ENCODE measurements around the gene NISCH. TPM values are rescaled to one million over a fixed set of nuclear protein-coding genes. Genes with fewer than 3 reads are reported as not detected.

The NISCH gene
- total RNA-seq, 1 donor from 2014 or later = 70.0 TPM

DNA sequence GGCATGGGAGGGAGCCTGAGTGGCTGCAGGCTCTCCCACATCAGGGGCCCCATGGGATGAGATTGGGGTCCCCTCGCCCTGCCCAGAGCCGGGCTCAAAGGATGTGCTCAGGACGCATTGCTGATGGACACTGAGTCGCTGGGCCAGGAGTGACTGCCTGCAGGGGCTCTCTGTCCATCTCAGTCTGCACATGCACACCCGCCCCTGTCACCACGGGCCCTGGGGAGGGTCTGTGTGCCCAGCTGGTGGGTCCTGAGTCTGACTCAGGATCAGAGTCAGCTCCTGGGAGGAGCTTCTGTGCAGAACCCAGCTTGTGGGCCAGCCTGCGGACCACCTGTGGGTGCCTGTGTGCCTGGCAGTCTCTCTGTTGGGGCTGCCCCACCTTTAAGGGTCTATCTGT, 57.9 kb downstream of the NISCH start:
- no peaks in the 10 kb centered on the region for H3K4me1 Mint-ChIP-seq (ENCODE audit: low read depth)
- intact Hi-C loops (cut with micrococcal nuclease) = no loop called here
- H3K27me3 Mint-ChIP-seq (ENCODE audit: low read depth) = no peaks in the 10 kb centered on the region
- H3K27ac Mint-ChIP-seq = no peak overlapping the region
- H3K9me3 Mint-ChIP-seq = no peaks in the 10 kb centered on the region
- H3K4me3 Mint-ChIP-seq (ENCODE audit: low read depth) = no peak overlapping the region
- H3K36me3 Mint-ChIP-seq (ENCODE audit: low read depth) = no peaks in the 10 kb centered on the region
- no peak for DNase-seq (ENCODE audit: low spot score)

- no peak overlapping the region for H3K27ac Mint-ChIP-seq
- H3K9me3 Mint-ChIP-seq = no peaks in the 10 kb centered on the region
- no peaks in the 10 kb centered on the region for H3K27me3 Mint-ChIP-seq (ENCODE audit: low read depth)
- no peaks in the 10 kb centered on the region for H3K4me1 Mint-ChIP-seq (ENCODE audit: low read depth)
- no peak overlapping the region for H3K4me3 Mint-ChIP-seq (ENCODE audit: low read depth)
- no peak for DNase-seq (ENCODE audit: low spot score)
- intact Hi-C loops (cut with micrococcal nuclease) = no loop called here
- no peaks in the 10 kb centered on the region for H3K36me3 Mint-ChIP-seq (ENCODE audit: low read depth)
Measured at GRCh38 chr3:52514576-52514975, 59.2 kb downstream of the NISCH start.

DNA sequence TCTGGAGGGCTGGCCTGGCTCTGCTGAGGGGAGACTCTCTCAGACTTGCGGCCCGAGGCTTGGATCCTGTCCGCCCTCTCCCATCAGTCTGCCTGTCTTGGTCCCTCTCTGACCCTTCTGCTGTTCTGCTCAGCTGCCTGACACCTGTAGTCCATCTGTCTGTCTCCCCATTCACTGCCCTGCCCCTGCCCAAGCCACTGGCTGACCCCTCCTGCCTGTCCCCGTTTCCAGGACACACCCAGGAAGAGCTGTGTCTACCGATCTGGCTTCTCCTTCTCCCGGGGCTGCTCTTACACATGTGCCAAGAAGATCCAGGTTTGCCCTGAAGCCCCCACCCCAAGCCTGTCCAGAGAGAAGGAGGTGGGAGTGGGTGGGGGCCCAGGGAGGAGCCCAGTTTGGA, 59.8 kb downstream of the NISCH start:
- Mint-ChIP-seq H3K36me3 (ENCODE audit: low read depth) (no peaks in the 10 kb centered on the region), H3K9me3 (no peaks in the 10 kb centered on the region), H3K27me3 (ENCODE audit: low read depth) (no peaks in the 10 kb centered on the region), H3K27ac (no peak overlapping the region), H3K4me3 (ENCODE audit: low read depth) (no peak overlapping the region), H3K4me1 (ENCODE audit: low read depth) (no peaks in the 10 kb centered on the region)
- DNase-seq (ENCODE audit: low spot score) = no peak
- intact Hi-C loops (cut with micrococcal nuclease) = no loop called here

DNA sequence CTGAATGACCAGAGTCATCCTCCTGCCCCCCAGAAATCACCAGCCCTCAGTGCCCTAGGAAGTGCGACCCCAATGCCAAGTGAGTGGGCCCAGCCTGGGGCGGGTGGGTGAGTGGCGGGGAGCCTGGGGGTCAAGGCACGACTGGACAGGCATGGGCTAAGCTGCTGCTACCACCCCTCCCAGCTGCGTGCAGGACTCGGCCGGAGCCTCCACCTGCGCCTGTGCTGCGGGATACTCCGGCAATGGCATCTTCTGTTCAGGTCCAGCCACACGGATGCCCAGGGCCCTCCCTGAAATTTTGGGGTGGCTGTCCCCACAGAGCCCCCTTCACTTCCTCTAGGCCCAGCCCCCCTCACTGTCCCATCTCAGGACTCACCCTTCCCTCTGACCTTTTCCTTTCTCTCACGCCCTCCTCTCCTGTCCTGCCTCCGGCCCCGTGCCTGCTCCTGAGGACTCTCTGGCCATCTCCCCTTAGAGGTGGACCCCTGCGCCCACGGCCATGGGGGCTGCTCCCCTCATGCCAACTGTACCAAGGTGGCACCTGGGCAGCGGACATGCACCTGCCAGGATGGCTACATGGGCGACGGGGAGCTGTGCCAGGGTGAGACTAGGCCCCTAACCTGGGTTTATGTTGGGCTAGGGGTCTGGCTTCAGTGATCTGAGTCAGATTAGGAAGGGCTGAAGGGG, 61.2 kb downstream of the NISCH start:
- H3K36me3 Mint-ChIP-seq (ENCODE audit: low read depth) = no peaks in the 10 kb centered on the region
- intact Hi-C loops (cut with micrococcal nuclease) = no loop called here
- no peaks in the 10 kb centered on the region for H3K27me3 Mint-ChIP-seq (ENCODE audit: low read depth)
- H3K4me3 Mint-ChIP-seq (ENCODE audit: low read depth) = no peak overlapping the region
- H3K4me1 Mint-ChIP-seq (ENCODE audit: low read depth) = no peaks in the 10 kb centered on the region
- H3K27ac Mint-ChIP-seq = no peak overlapping the region
- no peak for DNase-seq (ENCODE audit: low spot score)
- H3K9me3 Mint-ChIP-seq = no peaks in the 10 kb centered on the region

- Mint-ChIP-seq H3K9me3 (no peaks in the 10 kb centered on the region), H3K27me3 (ENCODE audit: low read depth) (no peaks in the 10 kb centered on the region), H3K4me1 (ENCODE audit: low read depth) (no peaks in the 10 kb centered on the region), H3K4me3 (ENCODE audit: low read depth) (no peak overlapping the region), H3K36me3 (ENCODE audit: low read depth) (no peaks in the 10 kb centered on the region), H3K27ac (no peak overlapping the region)
- DNase-seq (ENCODE audit: low spot score) = no peak
- intact Hi-C loops (cut with micrococcal nuclease) = no loop called here
Measured at GRCh38 chr3:52517796-52518722, 62.7 kb downstream of the NISCH start.

- intact Hi-C loops (cut with micrococcal nuclease) = no loop called here
- H3K4me3 Mint-ChIP-seq (ENCODE audit: low read depth) = no peak overlapping the region
- no peak overlapping the region for H3K27ac Mint-ChIP-seq
- H3K36me3 Mint-ChIP-seq (ENCODE audit: low read depth) = no peaks in the 10 kb centered on the region
- no peaks in the 10 kb centered on the region for H3K4me1 Mint-ChIP-seq (ENCODE audit: low read depth)
- no peak for DNase-seq (ENCODE audit: low spot score)
- H3K27me3 Mint-ChIP-seq (ENCODE audit: low read depth) = no peaks in the 10 kb centered on the region
- no peaks in the 10 kb centered on the region for H3K9me3 Mint-ChIP-seq
Measured at GRCh38 chr3:52518723-52519444, 63.5 kb downstream of the NISCH start.

GRCh38 chr3:52519445-52520140, 64.2 kb downstream of the NISCH start:
- Mint-ChIP-seq H3K4me1 (ENCODE audit: low read depth) (no peaks in the 10 kb centered on the region), H3K9me3 (no peaks in the 10 kb centered on the region), H3K4me3 (ENCODE audit: low read depth) (no peak overlapping the region), H3K27ac (no peak overlapping the region), H3K27me3 (ENCODE audit: low read depth) (no peaks in the 10 kb centered on the region), H3K36me3 (ENCODE audit: low read depth) (no peaks in the 10 kb centered on the region)
- DNase-seq (ENCODE audit: low spot score) = no peak
- intact Hi-C loops (cut with micrococcal nuclease) = no loop called here

DNA sequence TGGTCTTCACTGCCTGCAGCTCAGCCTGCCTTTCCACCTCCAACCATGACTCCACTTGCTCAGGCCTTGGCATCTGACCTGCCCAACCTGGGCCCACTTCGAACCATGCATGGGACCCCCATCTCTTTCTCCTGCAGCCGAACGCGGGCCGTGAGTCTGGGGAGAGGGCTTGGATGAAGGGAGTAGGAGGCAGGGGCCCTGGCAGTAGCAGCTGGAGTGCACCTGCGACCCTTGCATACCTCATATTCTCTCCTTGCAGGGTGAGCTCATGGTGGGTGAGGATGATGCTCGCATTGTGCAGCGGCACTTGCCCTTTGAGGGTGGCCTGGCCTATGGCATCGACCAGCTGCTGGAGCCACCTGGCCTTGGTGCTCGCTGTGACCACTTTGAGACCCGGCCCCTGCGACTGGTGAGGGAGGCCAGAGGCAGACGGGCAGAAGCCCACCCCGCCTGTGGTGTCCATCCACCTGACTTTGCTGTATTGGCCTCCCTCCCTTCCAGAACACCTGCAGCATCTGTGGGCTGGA, 64.8 kb downstream of the NISCH start:
- intact Hi-C loops (cut with micrococcal nuclease) = no loop called here
- no peaks in the 10 kb centered on the region for H3K36me3 Mint-ChIP-seq (ENCODE audit: low read depth)

DNA sequence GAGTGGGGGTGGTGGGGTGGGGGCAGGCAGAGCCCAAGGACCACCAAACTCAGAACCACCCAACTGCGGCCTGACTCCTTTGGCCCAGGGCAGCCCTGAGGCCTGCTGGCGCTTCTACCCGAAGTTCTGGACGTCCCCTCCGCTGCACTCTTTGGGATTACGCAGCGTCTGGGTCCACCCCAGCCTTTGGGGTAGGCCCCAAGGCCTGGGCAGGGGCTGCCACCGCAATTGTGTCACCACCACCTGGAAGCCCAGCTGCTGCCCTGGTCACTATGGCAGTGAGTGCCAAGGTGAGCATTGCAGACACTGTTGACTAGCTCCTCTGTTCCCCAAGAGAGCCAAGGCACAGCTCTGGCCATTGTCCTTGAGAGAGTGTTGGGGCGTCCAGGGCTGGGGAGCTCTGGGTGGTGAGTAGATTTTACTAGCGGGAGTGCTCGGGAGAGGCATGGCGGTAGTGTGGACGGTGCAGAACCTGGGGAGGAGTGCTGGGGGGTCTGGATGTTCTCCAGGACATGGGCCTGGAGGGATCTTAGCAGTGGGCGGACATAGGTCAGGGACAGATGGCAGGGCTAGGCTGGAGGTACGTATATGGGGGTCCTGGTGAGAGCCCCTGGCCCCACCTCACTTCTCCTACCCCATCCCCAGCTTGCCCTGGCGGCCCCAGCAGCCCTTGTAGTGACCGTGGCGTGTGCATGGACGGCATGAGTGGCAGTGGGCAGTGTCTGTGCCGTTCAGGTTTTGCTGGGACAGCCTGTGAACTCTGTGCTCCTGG, 65.5 kb downstream of the NISCH start:
- Mint-ChIP-seq H3K9me3 (no peaks in the 10 kb centered on the region), H3K36me3 (ENCODE audit: low read depth) (no peaks in the 10 kb centered on the region), H3K4me3 (ENCODE audit: low read depth) (no peak overlapping the region), H3K4me1 (ENCODE audit: low read depth) (no peaks in the 10 kb centered on the region), H3K27ac (no peak overlapping the region), H3K27me3 (ENCODE audit: low read depth) (no peaks in the 10 kb centered on the region)
- no peak for DNase-seq (ENCODE audit: low spot score)
- intact Hi-C loops (cut with micrococcal nuclease) = no loop called here

More for the DNA sequence above, 64.8 kb downstream of the NISCH start:
- H3K27ac Mint-ChIP-seq = no peak overlapping the region
- H3K27me3 Mint-ChIP-seq (ENCODE audit: low read depth) = no peaks in the 10 kb centered on the region
- no peak for DNase-seq (ENCODE audit: low spot score)
- no peak overlapping the region for H3K4me3 Mint-ChIP-seq (ENCODE audit: low read depth)
- H3K9me3 Mint-ChIP-seq = no peaks in the 10 kb centered on the region
- no peaks in the 10 kb centered on the region for H3K4me1 Mint-ChIP-seq (ENCODE audit: low read depth)

DNA sequence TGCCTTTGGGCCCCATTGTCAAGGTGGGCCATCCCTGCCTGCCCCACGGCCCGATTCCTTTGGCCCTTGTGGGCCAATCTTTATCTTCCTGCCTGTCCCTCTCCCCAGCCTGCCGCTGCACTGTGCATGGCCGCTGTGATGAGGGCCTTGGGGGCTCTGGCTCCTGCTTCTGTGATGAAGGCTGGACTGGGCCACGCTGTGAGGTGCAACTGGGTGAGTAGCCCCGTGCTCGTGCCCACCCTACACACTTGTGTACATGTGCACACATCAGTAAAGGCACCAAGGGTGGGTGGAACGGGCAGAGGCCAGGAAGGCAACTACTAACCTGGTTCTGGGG, 66.1 kb downstream of the NISCH start:
- H3K27ac Mint-ChIP-seq = no peak overlapping the region
- no peaks in the 10 kb centered on the region for H3K27me3 Mint-ChIP-seq (ENCODE audit: low read depth)
- H3K9me3 Mint-ChIP-seq = no peaks in the 10 kb centered on the region
- no peaks in the 10 kb centered on the region for H3K36me3 Mint-ChIP-seq (ENCODE audit: low read depth)
- no peak for DNase-seq (ENCODE audit: low spot score)
- H3K4me3 Mint-ChIP-seq (ENCODE audit: low read depth) = no peak overlapping the region
- no peaks in the 10 kb centered on the region for H3K4me1 Mint-ChIP-seq (ENCODE audit: low read depth)
- intact Hi-C loops (cut with micrococcal nuclease) = no loop called here

GRCh38 chr3:52521881-52522650, 66.7 kb downstream of the NISCH start:
- Mint-ChIP-seq H3K27me3 (ENCODE audit: low read depth) (no peaks in the 10 kb centered on the region), H3K4me3 (ENCODE audit: low read depth) (no peak overlapping the region), H3K36me3 (ENCODE audit: low read depth) (no peaks in the 10 kb centered on the region), H3K27ac (no peak overlapping the region), H3K4me1 (ENCODE audit: low read depth) (no peaks in the 10 kb centered on the region), H3K9me3 (no peaks in the 10 kb centered on the region)
- intact Hi-C loops (cut with micrococcal nuclease) = no loop called here
- DNase-seq (ENCODE audit: low spot score) = no peak
